ENCODE results near the gene SENP3. TPM values are rescaled to one million over a fixed set of nuclear protein-coding genes. Genes with fewer than 3 reads are reported as not detected.
A peak's percentile ranks its signal among the peaks of the same experiment; 100 is the strongest.

Gene SENP3
- polyA plus RNA-seq, 1 donor (not counting 4 experiments of a cell fraction or from before 2014, with no cell fraction given), result 99.1 TPM

DNA sequence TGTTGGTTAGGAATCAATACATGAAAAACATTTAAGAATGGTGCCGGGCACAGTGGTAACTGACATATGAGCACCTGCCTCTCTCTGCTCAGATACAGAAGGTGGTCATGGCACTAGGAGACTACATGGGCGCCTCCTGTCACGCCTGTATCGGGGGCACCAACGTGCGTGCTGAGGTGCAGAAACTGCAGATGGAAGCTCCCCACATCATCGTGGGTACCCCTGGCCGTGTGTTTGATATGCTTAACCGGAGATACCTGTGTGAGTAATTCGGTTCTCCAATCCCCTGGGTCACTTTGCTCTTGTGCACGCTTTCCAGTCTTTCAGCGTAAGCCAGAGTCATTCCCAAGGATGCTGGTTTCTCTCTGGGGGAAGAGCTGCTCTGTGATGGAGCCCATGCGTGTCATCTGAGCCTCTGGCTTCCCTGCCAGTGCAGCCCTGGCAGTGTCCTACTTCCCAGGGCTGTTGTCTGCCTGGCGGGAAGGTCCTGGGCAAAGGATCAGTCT, 14.8 kb downstream of the SENP3 start:
- TF ChIP-seq, protein P1, sequence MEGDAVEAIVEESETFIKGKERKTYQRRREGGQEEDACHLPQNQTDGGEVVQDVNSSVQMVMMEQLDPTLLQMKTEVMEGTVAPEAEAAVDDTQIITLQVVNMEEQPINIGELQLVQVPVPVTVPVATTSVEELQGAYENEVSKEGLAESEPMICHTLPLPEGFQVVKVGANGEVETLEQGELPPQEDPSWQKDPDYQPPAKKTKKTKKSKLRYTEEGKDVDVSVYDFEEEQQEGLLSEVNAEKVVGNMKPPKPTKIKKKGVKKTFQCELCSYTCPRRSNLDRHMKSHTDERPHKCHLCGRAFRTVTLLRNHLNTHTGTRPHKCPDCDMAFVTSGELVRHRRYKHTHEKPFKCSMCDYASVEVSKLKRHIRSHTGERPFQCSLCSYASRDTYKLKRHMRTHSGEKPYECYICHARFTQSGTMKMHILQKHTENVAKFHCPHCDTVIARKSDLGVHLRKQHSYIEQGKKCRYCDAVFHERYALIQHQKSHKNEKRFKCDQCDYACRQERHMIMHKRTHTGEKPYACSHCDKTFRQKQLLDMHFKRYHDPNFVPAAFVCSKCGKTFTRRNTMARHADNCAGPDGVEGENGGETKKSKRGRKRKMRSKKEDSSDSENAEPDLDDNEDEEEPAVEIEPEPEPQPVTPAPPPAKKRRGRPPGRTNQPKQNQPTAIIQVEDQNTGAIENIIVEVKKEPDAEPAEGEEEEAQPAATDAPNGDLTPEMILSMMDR (optimal IDR thresholded peaks at IDR 0.05 in 1 of 3, IDR thresholded peaks at IDR 0.05 in 1 of 3, conservative IDR thresholded peaks at IDR 0.05 in 1 of 3; ENCODE audit: extremely low read depth in 1 of 3, insufficient read depth in 2 of 3, low read length in 3 of 3), result no peak
- no peak for TF ChIP-seq EZH2 (IDR thresholded peaks at IDR 0.05; ENCODE audit: low read length)
- no peak overlapping the region for H2AFZ ChIP-seq (ENCODE audit: control insufficient read depth, low read length)
- peaks cover 3% of the 10 kb centered on the region for H3K9me1 ChIP-seq (ENCODE audit: control insufficient read depth, extremely low read depth, insufficient read depth, low read length)
- H3K79me2 ChIP-seq (ENCODE audit: control insufficient read depth, insufficient read depth, low read length), result peaks cover 55% of the 10 kb centered on the region
- H3K4me2 ChIP-seq (ENCODE audit: control insufficient read depth, extremely low read depth, insufficient read depth, low read depth, low read length), result peak overlapping the region; percentile 8
- H3K4me1 ChIP-seq (ENCODE audit: control insufficient read depth, extremely low read depth, insufficient read depth, low read length), result peaks cover 56% of the 10 kb centered on the region
- DNase-seq (ENCODE audit: low read depth, low spot score), result no peak
- H3K36me3 ChIP-seq (ENCODE audit: control insufficient read depth in 2 of 2, extremely low read depth in 1 of 2, insufficient read depth in 2 of 2, low read length in 2 of 2), result peaks cover 27 to 61% of the 10 kb centered on the region in 2 experiments
- no peak overlapping the region for H3K27ac ChIP-seq (ENCODE audit: control insufficient read depth, insufficient read depth, low read length)
- peak overlapping the region in 1 of 3 experiments; percentile 28 for H3K4me3 ChIP-seq (ENCODE audit: control insufficient read depth in 2 of 3, extremely low read depth in 1 of 3, insufficient read depth in 2 of 3, low read depth in 1 of 3, low read length in 3 of 3)
- dilution Hi-C loops (cut with MboI; ENCODE audit: extremely low pct_ligation_motif_present, low sequenced_read_pairs), result no loop called here
- H4K20me1 ChIP-seq (ENCODE audit: control insufficient read depth, extremely low read depth, insufficient read depth, low read length), result peaks cover 54% of the 10 kb centered on the region
- H3K27me3 ChIP-seq (ENCODE audit: control insufficient read depth, extremely low read depth, insufficient read depth, low read length), result no peaks in the 10 kb centered on the region
- no peak overlapping the region for H3K9ac ChIP-seq (ENCODE audit: control insufficient read depth, extremely low read depth, insufficient read depth, low read length)
- no peaks in the 10 kb centered on the region for H3K9me3 ChIP-seq (ENCODE audit: control insufficient read depth, low read depth, low read length)
- FAIRE-seq, result no peak

DNA sequence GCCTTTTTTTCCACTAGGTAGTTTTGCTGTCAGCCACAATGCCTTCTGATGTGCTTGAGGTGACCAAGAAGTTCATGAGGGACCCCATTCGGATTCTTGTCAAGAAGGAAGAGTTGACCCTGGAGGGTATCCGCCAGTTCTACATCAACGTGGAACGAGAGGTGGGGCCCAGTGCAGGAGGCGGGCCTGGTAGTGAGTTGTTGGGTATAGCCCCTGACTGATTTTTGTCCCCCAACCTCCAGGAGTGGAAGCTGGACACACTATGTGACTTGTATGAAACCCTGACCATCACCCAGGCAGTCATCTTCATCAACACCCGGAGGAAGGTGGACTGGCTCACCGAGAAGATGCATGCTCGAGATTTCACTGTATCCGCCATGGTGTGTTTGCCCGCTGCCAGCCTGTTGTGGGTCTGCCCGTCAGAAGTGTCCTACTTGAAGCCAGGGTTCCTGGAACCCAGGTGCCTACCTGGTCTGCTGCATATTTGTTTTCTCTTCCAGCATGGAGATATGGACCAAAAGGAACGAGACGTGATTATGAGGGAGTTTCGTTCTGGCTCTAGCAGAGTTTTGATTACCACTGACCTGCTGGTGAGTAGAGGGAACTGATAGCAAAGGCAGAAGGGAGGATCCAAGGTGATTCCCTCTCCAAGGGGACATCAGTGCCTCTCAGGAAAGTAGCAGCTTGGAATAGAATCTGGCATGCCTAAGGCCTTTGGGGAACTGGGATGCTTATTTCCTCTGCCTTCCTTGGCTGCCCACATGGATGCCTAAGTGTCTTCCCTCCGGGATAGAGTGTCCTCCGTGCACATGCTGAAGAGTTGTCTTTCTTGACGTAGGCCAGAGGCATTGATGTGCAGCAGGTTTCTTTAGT, 15.8 kb downstream of the SENP3 start:
- Histone ChIP-seq H3K4me2 (ENCODE audit: control insufficient read depth, extremely low read depth, insufficient read depth, low read depth, low read length) (no peak overlapping the region), H2AFZ (ENCODE audit: control insufficient read depth, low read length) (no peak overlapping the region), H4K20me1 (ENCODE audit: control insufficient read depth, extremely low read depth, insufficient read depth, low read length) (peaks cover 54% of the 10 kb centered on the region), H3K4me1 (ENCODE audit: control insufficient read depth, extremely low read depth, insufficient read depth, low read length) (peaks cover 52% of the 10 kb centered on the region), H3K27me3 (ENCODE audit: control insufficient read depth, extremely low read depth, insufficient read depth, low read length) (no peaks in the 10 kb centered on the region), H3K4me3 (ENCODE audit: control insufficient read depth in 2 of 3, extremely low read depth in 1 of 3, insufficient read depth in 2 of 3, low read depth in 1 of 3, low read length in 3 of 3) (no peak overlapping the region), H3K9me3 (ENCODE audit: control insufficient read depth, low read depth, low read length) (no peaks in the 10 kb centered on the region), H3K36me3 (ENCODE audit: control insufficient read depth in 2 of 2, extremely low read depth in 1 of 2, insufficient read depth in 2 of 2, low read length in 2 of 2) (peaks cover 30 to 56% of the 10 kb centered on the region in 2 experiments), H3K9me1 (ENCODE audit: control insufficient read depth, extremely low read depth, insufficient read depth, low read length) (peaks cover 3% of the 10 kb centered on the region), H3K79me2 (ENCODE audit: control insufficient read depth, insufficient read depth, low read length) (peaks cover 56% of the 10 kb centered on the region), H3K27ac (ENCODE audit: control insufficient read depth, insufficient read depth, low read length) (no peak overlapping the region), H3K9ac (ENCODE audit: control insufficient read depth, extremely low read depth, insufficient read depth, low read length) (no peak overlapping the region)
- dilution Hi-C loops (cut with MboI; ENCODE audit: extremely low pct_ligation_motif_present, low sequenced_read_pairs), result no loop called here
- FAIRE-seq (no peak), DNase-seq (ENCODE audit: low read depth, low spot score) (no peak)
- no peak for TF ChIP-seq EZH2 (IDR thresholded peaks at IDR 0.05; ENCODE audit: low read length)
- TF ChIP-seq, protein P1 (optimal IDR thresholded peaks at IDR 0.05 in 1 of 3, IDR thresholded peaks at IDR 0.05 in 1 of 3, conservative IDR thresholded peaks at IDR 0.05 in 1 of 3; ENCODE audit: extremely low read depth in 1 of 3, insufficient read depth in 2 of 3, low read length in 3 of 3), result no peak
